T-helper 2 cell treated with Interferon-gamma antibody and Interleukin-4, amounts not matched to agents 100 ng/mL and 5 ng/mL, for 36 hours (primary cell): ENCODE data around the gene P2RY13. TPM values are rescaled to one million over a fixed set of nuclear protein-coding genes. Genes with fewer than 3 reads are reported as not detected.

Experiments used
- intact Hi-C: fragments of 100-400 bp; cut with micrococcal nuclease; formaldehyde crosslinking; loops from one replicate; pipeline ENCODE4 v1.15.1; 2023
- total RNA-seq: library from RNA; stranded (reverse); gene quantifications from 2 replicates; pipeline ENCODE4 v1.2.3, GENCODE V29; 2022

P2RY13 gene
- total RNA-seq, 1 donor from 2014 or later = not detected

DNA sequence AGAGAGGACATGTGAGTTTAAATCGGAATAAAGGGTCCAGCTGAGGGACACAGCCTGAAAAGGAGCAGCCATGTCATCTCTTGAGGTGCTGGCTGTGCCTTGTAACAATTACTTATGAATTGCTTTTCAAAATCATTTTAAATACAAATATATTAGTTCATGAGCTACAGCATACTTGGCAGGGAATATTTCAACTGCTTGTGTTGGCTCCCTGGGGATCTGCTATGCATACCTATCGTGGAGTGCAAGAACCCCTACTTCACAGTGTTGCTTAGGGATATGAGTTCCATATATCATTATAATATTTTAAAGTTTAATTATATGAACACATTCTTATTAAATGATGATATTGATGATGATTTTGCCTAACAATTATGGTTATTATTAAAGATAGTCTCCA lies 31.9 kb downstream of the P2RY13 start:
- intact Hi-C loops = no loop called here

DNA sequence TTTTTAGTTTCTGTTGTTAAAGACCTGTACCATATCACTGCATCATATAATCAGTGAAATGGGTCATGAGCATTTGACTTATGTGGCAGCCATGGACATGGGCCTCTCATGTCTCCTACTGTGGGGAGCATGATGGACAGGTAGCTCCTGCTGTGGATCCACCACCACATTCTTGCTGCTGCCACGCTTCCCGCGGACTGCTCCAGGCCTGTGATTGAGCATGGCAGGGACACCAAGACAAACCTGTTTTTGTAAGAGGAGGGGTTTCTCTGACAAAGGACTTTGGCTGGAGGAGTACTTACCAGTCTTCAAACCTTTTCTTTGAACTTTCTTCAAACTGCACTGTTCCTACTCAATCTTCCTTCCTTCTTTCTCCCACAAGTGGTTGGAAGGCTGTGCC lies 33.1 kb downstream of the P2RY13 start:
- intact Hi-C loops = no loop called here

DNA sequence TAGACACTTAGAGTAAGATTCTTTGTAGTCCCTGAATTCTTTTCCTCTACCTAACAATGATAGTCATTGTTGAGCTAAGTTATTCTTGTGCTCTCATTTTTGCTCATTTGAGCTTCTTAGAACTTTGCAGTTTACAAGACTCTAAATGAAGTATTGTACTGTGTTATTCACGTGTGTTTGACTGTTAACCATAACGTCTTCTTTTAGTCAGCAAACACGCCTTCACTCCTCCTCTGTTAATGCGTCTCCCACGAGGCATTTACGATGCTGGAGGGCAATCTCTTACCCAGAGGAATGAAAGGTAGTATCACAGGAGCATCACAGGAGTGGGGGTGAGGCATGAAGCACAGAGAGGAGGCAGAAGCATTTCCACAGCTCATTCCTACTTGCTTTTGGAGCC lies 36.2 kb downstream of the P2RY13 start:
- intact Hi-C loops = no loop called here

DNA sequence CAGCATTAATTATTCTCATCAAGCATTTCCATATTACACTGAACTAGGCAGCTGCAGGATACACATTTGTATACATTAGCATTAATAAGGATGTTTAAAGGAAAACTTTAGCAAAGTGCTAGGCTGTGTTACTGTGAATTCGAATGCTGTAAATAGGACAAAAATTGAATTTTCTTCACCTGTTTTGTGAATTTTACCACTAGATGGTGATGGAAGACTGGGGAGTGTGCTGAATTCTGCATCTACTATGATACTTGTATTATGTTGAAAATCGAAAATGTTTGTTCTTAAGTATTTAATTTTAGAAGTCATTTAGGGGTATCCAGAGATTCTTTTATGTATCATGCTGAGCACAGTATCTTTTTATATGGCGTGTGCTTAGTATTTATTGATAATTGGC lies 38.7 kb downstream of the P2RY13 start:
- intact Hi-C loops = loop anchor here (1.0 kb wide), 1 partner anchor 37 kb away; no protein-coding TSS in a partner anchor

DNA sequence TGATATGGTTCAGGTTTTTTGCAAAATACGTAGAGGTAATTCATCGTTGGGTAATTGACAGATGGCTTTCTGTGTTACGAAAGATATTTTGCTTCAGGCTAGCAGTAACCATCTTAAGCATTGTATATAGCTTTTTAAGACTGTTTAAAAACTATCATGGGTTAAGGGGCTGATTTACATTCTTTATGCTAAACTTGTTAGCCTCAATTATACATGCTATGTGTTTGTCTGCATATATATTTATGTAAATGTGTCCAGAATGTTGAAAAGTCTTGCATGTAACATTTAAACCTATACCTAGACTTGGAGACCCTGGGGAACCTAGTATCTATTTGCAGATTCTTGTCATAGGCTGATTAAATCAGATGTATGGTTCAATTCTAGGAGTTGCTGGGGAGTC lies 39.9 kb downstream of the P2RY13 start:
- intact Hi-C loops = loop anchor here (2.0 to 10.0 kb wide), 4 partner anchors 355 to 1405 kb away; no protein-coding TSS in a partner anchor

DNA sequence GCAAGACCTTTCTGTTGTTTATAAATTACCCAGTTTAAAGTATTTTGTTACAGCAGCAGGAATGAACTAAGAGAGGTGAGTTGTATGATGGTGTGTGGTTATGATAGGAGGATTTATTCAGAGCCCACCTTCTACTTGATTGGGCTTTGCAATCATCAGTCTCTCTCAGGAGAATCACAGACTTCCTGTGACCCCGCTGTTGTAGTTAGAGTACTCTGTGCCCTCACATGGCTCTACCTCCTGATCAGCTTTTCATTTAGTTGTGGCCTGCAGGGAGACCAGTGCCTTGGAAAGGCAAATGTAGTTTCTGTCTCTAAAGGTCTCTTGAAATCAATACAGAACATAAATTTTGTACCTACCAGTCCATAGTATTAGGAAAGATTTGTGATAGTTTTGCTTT lies 43.4 kb downstream of the P2RY13 start:
- intact Hi-C loops = loop anchor here (10.0 kb wide), 3 partner anchors 351 to 1409 kb away; no protein-coding TSS in a partner anchor

DNA sequence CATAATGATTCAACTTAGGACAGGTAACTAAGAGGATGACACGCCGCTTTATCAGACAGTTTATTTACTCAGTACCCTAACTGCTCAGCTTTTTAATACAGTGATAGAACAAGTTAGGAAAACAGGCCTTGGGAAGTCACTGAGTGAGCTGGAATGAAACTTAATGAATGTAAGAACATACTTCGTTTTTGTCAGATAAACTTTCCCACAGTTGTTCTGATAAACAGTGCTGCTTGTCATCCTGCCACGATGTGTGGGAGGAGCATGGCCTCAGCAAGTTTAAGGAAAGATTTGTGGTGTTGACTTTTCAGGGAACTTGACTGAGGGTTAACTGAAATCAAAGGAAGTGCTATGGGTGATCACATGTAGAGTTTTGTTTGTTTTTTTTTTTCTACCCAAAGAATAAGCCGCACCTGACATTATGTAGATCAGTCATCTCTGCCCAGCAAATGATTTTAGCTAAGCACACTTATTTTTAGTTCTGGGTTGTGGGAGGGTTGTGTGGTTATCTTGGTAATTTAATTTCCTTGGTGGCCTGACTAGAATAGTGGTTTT lies 45.4 kb downstream of the P2RY13 start:
- intact Hi-C loops = loop anchor here (1.0 to 10.0 kb wide), 8 partner anchors 57 to 1411 kb away; partner anchors contain the start of gene MED12L

DNA sequence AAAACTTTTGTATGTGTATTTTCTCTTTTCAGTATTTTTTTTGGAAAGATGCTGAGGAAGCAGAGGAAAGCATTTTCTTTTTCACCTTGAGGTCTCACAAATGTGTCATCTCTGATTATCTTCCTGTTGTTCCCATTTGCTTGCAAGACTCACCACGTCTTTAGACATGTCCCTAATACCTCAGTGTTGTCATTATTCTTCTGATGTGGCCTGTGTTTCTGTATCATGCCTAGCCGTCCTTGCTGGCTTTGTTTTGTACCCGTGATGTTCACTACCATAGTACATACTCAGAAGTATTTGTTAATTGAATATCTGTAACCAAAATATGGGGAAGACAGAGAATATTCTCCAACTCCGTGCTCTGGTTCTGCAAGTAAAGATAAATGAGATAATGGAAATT lies 46.0 kb downstream of the P2RY13 start:
- intact Hi-C loops = loop anchor here (1.0 to 10.0 kb wide), 8 partner anchors 56 to 1411 kb away; partner anchors contain the start of gene MED12L

DNA sequence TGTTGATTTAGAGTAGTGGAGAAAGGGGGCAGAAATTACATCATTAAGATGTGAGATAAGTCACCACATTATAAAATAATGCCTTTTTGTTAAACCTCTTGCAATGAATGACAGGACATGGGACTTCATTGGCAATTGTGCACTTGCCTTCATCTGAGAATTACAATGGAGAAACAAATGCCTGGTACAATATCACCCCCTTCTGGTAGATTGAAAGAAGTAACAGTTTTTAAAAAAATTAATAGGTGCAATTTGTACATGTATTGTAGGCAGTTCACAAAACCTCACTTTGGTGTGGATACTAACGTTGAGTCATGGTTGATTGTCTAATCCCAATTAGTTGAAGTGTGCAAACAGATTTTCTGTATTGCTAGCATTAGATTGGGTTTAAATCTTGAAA lies 46.4 kb downstream of the P2RY13 start:
- intact Hi-C loops = loop anchor here (1.0 to 10.0 kb wide), 8 partner anchors 56 to 1412 kb away; partner anchors contain the start of gene MED12L

DNA sequence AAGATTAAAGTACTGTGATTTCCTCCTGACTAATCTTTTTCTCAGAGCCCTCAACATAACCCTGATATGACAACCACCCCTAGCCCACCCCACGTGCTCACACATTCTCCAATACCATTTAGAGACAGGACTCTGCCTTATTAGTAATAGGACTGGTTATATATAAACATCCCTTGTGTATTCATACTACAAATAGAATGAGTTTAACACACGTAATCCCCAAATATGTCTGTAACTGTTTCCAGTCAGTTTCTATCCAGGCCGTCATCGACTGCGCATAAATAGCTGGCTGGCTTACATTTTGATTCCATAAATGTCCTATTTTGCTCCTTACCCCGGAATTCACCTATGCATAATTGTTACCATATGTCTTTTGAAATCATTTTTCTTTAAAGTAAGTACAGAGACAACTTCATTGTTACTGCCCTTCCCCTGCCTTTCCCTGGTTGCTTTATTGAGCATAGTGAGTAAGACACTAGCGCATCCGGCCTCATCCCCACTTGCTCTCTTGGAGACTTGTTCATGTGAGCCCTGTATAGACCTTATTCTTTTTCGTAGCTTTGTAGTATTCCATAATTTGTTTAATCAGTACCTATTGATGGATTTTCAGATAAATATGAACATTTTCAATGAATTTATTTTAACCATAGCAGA lies 47.6 kb downstream of the P2RY13 start:
- intact Hi-C loops = loop anchor here (2.0 to 10.0 kb wide), 5 partner anchors 77 to 1413 kb away; partner anchors contain the start of gene MED12L

DNA sequence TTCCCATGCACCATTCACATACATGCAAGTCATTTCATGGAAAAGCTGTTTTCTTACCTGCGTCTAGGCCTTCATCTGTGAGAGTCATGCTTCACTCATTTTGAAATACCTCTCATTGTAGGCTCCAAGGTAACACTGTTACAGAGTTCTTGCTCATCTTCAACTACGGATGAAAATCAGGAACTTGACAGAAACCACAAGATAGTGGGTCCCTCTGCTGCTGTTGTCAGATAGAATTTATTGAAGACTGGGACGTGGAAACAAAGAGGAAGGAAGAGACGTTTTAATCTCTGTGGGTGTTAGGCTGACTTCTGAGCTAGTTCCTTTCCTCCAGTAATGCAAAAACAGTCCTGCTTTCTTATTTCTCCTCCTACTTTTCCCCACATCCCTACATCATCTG lies 51.1 kb downstream of the P2RY13 start, which contains the start of gene P2RY14:
Gene P2RY14 (minus strand): TSS at position 313 of the 400 bp plus-strand sequence. CDS start 64,226 bp downstream, outside the sequence.
- intact Hi-C loops = no loop called here

DNA sequence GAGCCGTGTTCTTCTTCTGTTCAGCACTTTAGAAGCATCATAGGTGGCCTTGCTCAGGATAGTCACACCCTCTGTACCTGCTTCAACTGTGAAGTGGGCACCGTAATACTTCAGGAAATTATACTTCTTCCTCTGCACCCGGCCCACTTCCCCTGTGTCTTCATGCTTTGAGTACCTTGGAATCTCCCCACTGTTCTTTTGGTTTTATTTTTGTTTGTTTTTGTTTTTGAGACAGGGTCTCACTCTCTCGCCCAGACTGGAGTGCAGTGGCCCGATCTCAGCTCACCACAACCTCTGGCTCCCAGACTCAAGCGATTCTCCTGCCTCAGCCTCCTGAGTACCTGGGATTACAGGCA lies 52.7 kb downstream of the P2RY13 start:
- intact Hi-C loops = loop anchor here (1.0 kb wide), 1 partner anchor 8 kb away; no protein-coding TSS in a partner anchor

Other genes with a start within 250 kb of the P2RY13 start
- gene MED12L, start 243.9 kb downstream of the P2RY13 start, total RNA-seq = 1.6 and 1.8 TPM in 2 replicates
- gene GPR171, start 126.3 kb downstream of the P2RY13 start, total RNA-seq = 154 and 170 TPM in 2 replicates
- gene P2RY14, start 51.0 kb downstream of the P2RY13 start, total RNA-seq = 0.48 and 0.57 TPM in 2 replicates
- gene GPR87, start 12.7 kb downstream of the P2RY13 start, total RNA-seq = 0.09 and 0.20 TPM in 2 replicates
- not detected in 2 replicates for gene P2RY12, start 55.2 kb upstream of the P2RY13 start, total RNA-seq
- gene IGSF10, start 131.5 kb upstream of the P2RY13 start, total RNA-seq = not detected in 2 replicates